Stimulated activated CD8-positive, alpha-beta memory T cell treated with anti-CD3 and anti-CD28 coated beads, Interleukin-7, amount 100 ng/mL, for 4 hours (primary cell): Measurements from ENCODE around the gene CDKL2.
A peak's percentile ranks its signal among the peaks of the same experiment; 100 is the strongest.

Source experiments
- DNase-seq, 2 donors: peaks; one replicate each; pipeline ENCODE4 v3.0.0-alpha.2; 2020; ENCODE audit warnings: low read depth in 2 of 2

The CDKL2 gene

GRCh38 chr4:75639124-75639695 is 8.9 kb upstream of the CDKL2 start:
- DNase-seq: no peak

- no peak for DNase-seq
Observed at GRCh38 chr4:75637827-75638226, 7.5 kb upstream of the CDKL2 start.

DNA sequence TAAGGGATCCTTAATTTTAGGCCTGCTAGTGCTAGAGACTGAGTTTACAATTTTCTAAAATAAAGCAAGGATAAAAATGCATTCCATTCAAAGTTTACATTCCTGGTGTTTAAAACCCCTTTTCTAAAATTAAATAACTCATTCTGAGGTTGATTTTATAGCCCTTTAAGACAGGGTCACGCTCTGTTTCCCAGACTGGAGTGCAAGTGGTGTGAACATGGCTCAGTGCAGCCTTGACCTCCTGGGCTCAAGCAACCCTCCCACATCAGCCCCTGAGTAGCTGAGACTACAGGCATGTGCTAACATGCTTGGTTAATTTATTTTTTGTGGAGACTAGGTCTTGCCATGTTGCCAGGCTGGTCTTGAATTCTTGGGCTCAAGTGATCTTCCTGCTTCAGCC is 6.8 kb upstream of the CDKL2 start:
- DNase-seq: no peak

GRCh38 chr4:75634951-75635350 is 4.6 kb upstream of the CDKL2 start:
- DNase-seq: no peak

GRCh38 chr4:75634281-75634680 is 4.0 kb upstream of the CDKL2 start:
- no peak for DNase-seq

- no peak for DNase-seq
Observed at GRCh38 chr4:75633846-75634245, 3.5 kb upstream of the CDKL2 start.

- no peak for DNase-seq
Observed at GRCh38 chr4:75630937-75631329, 605 bp upstream of the CDKL2 start.

GRCh38 chr4:75629239-75629638 is 1.1 kb downstream of the CDKL2 start:
- DNase-seq: no peak

GRCh38 chr4:75623026-75623425 is 7.3 kb downstream of the CDKL2 start:
- no peak for DNase-seq

DNA sequence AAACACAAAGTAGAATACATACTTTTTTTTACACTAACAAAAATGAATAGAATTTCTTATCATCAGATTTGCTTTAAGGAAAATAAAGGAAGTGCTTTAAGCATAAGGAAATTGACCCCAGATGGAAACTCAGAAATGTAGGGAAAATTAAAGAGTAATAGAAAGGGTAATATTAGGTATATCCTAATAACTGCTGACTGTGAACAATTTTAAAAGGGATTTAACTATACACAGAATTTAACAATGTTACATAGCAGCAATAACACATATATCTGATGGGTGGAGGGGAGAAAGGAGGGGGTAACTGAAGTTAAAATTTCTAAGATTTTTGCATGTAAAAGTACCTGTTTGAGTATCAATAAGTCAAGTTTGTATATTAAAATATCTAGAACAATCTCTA is 8.6 kb downstream of the CDKL2 start:
- DNase-seq: no peak

GRCh38 chr4:75612306-75612705 is 18.0 kb downstream of the CDKL2 start:
- DNase-seq: no peak

GRCh38 chr4:75605928-75606327 is 24.4 kb downstream of the CDKL2 start:
- no peak for DNase-seq

DNA sequence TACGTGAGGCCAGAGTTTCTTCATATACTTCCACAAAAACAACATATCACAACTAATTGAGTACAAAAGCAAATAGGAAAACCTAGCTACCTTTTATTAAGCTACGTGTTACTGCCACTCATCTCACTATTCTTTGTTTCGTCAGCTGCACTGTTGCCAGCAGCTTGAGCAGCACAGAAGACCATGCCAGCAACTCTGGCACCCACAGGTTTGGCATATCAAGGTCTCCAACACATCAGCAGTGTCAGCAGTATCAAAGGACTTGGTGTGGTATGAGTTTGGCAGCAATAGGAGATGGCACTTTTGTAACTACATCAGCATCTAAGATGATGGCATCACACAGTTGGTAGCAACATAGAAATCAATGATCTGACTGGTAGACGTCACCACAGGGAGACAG is 30.7 kb downstream of the CDKL2 start:
- no peak for DNase-seq

- no peak for DNase-seq
Observed at GRCh38 chr4:75598390-75598789, 31.9 kb downstream of the CDKL2 start.

DNA sequence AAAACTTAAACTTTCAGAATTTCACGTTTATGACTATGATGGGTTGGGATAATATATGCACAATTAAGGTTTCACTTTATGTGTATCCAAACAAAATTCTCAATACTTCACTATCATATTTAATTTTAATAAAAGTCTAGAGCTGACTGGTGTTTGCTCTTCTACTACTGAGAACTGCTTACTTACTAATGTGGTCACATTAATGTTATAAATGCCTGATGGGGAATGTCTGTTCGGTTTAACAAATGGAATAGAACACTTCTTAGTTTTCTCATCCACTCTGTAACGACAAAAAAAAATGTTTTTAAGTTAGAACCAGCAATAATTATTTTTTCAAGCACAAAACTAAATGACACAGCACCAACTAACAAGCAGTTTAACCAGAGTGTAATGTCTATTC is 34.3 kb downstream of the CDKL2 start:
- no peak for DNase-seq

GRCh38 chr4:75593393-75593792 is 36.9 kb downstream of the CDKL2 start:
- DNase-seq: no peak

DNA sequence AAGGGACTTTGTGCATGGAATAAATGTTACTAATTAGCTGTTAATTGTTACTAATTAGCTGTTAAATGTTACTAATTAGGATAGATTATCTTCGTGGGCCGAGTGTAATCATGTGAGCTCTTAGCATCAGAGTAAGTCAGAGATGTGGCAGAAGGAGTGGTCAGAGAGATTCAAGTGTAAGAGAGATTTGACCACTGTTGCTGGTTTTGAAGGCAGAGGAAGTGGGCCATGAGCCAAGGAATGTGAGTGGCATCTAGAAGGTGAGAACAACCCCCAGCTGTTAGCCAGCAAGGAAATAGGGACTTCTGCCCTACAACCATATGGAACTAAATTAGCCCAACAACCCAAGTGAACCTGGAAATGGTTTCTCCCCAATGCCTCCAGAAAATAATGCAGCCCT is 46.3 kb downstream of the CDKL2 start:
- no peak for DNase-seq

GRCh38 chr4:75567725-75568124 is 62.6 kb downstream of the CDKL2 start:
- DNase-seq: no peak

GRCh38 chr4:75566911-75567310 is 63.4 kb downstream of the CDKL2 start:
- DNase-seq: no peak

DNA sequence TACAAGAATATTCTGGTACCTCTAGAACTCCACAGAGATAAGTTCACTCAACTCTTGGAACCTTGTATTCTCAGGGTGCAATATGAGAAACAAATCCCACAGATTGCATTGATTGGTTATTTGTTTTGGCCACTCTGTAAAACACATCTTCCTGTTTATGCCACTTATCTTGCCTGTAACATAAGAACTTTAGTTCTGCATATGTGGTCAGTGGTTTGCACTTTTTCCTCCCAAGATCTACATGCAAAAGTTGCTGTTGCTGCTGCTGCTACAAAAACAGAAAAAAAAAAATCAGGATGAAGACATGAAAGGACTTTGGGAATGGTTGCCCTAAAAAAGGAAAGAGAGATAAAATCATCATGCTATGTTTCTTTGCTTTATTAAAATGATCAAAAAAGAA is 64.8 kb downstream of the CDKL2 start:
- DNase-seq: no peak

- no peak for DNase-seq
Observed at GRCh38 chr4:75564023-75564422, 66.3 kb downstream of the CDKL2 start.

DNA sequence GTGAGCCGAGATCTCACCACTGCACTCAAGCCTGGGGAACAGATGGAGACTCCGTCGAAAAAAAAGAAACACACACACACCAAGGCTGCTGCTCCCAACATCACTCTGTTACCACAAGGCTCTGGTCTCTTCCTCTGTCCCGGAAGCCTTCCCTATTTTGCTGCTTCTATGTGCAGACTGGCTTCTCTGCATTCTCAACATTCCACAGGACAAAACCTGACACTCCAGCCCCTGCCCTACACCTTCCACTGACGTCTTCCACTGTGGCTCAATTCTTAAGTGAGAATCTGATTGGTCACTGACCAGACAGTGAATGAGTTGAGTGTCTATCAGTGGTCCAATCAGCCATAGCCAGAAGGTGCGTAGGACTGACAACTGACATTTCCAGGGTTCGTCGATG is 68.5 kb downstream of the CDKL2 start:
- no peak for DNase-seq

- DNase-seq: no peak
Observed at GRCh38 chr4:75557696-75558095, 72.6 kb downstream of the CDKL2 start.

DNA sequence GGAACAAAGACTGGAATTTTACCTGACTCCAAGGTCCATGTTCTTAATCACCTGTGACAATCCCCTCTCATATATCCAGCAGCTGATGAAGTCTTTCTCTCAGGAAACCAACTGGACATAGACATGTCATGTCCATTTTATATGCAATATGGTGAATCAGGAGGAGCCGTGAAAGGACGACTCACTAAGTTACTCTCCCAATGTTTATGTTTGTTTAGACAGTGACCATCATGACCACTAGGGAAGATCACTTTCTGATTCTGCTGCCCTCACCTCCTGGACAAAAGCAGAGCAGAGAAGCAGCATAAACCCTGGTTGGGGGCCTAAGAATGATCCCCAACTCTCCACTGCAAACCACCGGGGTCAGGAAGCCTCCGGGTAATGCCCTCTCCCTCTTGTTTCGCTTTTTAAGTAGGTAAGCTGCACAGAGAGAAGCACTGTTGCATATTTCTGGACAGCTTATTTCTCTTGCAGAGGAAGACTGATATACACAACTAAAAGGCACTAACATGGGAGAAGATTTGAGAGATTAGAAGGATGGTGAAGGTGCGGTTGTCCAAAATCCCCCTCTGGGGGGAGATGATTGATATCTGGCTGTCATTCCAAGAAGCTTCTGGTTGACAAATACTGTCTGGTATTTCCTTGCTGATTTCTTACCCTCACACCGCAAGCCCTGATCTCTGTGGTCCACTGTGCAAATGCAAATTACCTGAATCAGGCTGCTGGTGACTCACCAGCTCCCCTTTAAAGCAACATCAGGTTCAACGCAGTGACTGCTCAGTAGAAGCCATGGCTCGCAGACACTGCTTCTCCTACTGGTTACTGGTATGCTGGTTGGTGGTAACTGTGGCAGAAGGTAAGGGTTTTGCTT is 74.8 kb downstream of the CDKL2 start, which contains the start of gene ODAPH:
ODAPH (plus strand) TSS at position 773 of the 871 bp plus-strand sequence; CDS start at position 790, 17 bp downstream.
- peak in 1 of 2 donors; percentile 5 for DNase-seq
